ENCODE results near the gene BRD3OS.
"Not testable (repeated sequence)": the region's sequence is repeated elsewhere in the genome, so short reads cannot be mapped to it uniquely, and the experiment has no call there.

Gene BRD3OS

GRCh38 chr9:134024828-134025605 lies at the start of gene BRD3OS:
Gene BRD3OS, plus strand, starts transcription at chr9:134025481. Its CDS starts 1,267 bp downstream, at chr9:134026748.
- peak; percentile 94 for DNase-seq

- no peak for DNase-seq
Observed at GRCh38 chr9:133975511-133975910, 49.8 kb upstream of the BRD3OS start.

- no peak for DNase-seq
Observed at GRCh38 chr9:133976191-133976861, 49.0 kb upstream of the BRD3OS start.

GRCh38 chr9:133976887-133977286 lies 48.4 kb upstream of the BRD3OS start:
- no peak for DNase-seq

- DNase-seq: no peak
Observed at GRCh38 chr9:133977421-133978201, 47.7 kb upstream of the BRD3OS start.

GRCh38 chr9:133978226-133978898 lies 46.9 kb upstream of the BRD3OS start:
- DNase-seq: no peak

- DNase-seq: no peak
Observed at GRCh38 chr9:133978899-133979272, 46.4 kb upstream of the BRD3OS start.

- no peak for DNase-seq
Observed at GRCh38 chr9:133979273-133979920, 45.9 kb upstream of the BRD3OS start.

- DNase-seq: no peak
Observed at GRCh38 chr9:133979921-133980863, 45.1 kb upstream of the BRD3OS start.

- DNase-seq: no peak
Observed at GRCh38 chr9:133980864-133981588, 44.3 kb upstream of the BRD3OS start.

- no peak for DNase-seq
Observed at GRCh38 chr9:133981589-133981957, 43.7 kb upstream of the BRD3OS start.

- no peak for DNase-seq
Observed at GRCh38 chr9:133981958-133982681, 43.2 kb upstream of the BRD3OS start.

GRCh38 chr9:133982971-133983720 lies 42.1 kb upstream of the BRD3OS start:
- no peak for DNase-seq

- DNase-seq: no peak
Observed at GRCh38 chr9:133986061-133986460, 39.2 kb upstream of the BRD3OS start.

- no peak for DNase-seq
Observed at GRCh38 chr9:133986774-133987445, 38.4 kb upstream of the BRD3OS start.

- no peak for DNase-seq
Observed at GRCh38 chr9:133987446-133987788, 37.9 kb upstream of the BRD3OS start.

GRCh38 chr9:133987946-133988665 lies 37.2 kb upstream of the BRD3OS start:
- no peak for DNase-seq

- not testable (repeated sequence) for DNase-seq
Observed at GRCh38 chr9:133988771-133989170, 36.5 kb upstream of the BRD3OS start.
